HG02973 (cell line): ENCODE measurements around the gene RCVRN.

Source experiments
- ATAC-seq: cut with Tn5 transposase; IDR thresholded peaks from one replicate; pipeline ENCODE4 v1.9.1; 2021; ENCODE audit warnings: moderate library complexity; ENCODE audit not compliant: unreplicated experiment

The RCVRN gene

GRCh38 chr17:9859781-9860180, 45.3 kb downstream of the RCVRN start:
- no peak for ATAC-seq

- ATAC-seq, result no peak
Measured at GRCh38 chr17:9855036-9855435, 50.0 kb downstream of the RCVRN start.

- ATAC-seq, result no peak
Measured at GRCh38 chr17:9854255-9854654, 50.8 kb downstream of the RCVRN start.

- no peak for ATAC-seq
Measured at GRCh38 chr17:9850151-9850550, 54.9 kb downstream of the RCVRN start.
